ENCODE results near the gene NUP50. TPM values are rescaled to one million over a fixed set of nuclear protein-coding genes. Genes with fewer than 3 reads are reported as not detected.

NUP50 gene
- total and polyA plus RNA-seq, 2 of the 13 experiments (the other 11 are each of a cell fraction or from before 2014, with no cell fraction given), result 14.2 to 52.4 TPM

DNA sequence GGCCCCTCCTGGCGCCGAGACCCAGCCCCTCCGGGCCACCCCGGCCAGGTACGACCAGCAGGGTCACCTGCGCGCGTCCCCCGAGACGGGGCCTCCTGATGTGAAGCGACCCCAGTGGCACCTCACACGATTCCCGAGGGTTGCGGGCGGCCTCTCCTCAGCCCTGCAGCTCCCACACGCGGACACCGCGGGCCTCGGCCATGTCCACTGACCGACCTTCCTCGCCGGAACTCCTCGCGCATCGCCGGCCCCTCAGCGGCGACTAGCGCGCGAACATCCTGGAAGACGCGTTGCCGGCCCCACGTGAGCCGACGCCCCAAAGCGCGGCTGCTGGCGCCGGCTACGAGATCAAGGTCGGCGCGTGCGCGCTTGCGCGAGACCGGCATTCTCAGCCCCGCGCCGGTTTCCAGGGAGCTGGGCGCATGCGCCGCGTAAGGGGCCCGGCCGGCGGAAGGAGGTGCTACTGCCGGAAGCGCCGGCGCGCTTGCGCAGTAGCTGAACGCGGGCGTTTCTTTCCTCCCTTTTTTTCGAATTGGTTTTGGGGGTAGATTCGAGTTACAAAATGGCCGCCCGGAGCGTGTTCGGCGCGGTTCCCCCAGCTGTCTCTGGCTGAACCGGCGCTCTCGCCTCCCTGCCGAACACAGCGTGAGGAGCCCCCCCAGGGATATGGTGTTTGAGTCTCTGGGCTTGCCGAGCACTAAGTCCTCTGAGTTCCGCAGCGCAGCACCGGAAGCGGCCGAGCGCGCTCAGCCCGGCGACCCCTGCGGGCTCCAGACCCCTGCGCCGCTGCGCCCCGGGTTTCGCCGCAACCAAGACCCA lies at the start of gene NUP50 (continued):
- TF ChIP-seq, protein P1, sequence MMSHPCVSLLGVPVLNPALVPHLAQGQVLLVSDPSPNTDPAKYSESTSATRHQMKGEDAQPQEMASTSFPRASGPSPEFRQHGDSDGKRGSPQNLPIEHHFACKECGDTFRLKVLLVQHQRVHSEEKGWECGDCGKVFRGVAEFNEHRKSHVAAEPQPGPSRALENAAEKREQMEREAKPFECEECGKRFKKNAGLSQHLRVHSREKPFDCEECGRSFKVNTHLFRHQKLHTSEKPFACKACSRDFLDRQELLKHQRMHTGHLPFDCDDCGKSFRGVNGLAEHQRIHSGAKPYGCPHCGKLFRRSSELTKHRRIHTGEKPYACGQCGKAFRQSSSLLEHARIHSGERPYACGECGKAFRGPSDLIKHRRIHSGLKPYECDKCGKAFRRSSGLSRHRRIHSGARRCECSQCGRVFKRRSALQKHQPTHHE (CRISPR knock-in tag; IDR thresholded peaks at IDR 0.05; ENCODE audit: borderline replicate concordance), result peak; percentile 60; the same call in 1 of the 2 replicates
- TF ChIP-seq SAFB2 (CRISPR knock-in tag; IDR thresholded peaks at IDR 0.05; ENCODE audit: borderline replicate concordance, low read depth) (peak; percentile 67; the same call in 1 of the 2 replicates), ATF1 (CRISPR knock-in tag; IDR thresholded peaks at IDR 0.05) (no peak), ZBTB8A (CRISPR knock-in tag; IDR thresholded peaks at IDR 0.05; ENCODE audit: borderline replicate concordance, low read depth) (peak; percentile 79; the same call in 1 of the 2 replicates), ZSCAN22 (CRISPR knock-in tag; IDR thresholded peaks at IDR 0.05) (0 out of 2 replicates have a peak, but pooled peaks have one; percentile 51), KMT2B (CRISPR knock-in tag; IDR thresholded peaks at IDR 0.05) (peak; percentile 85), IRX3 (CRISPR knock-in tag; IDR thresholded peaks at IDR 0.05; ENCODE audit: borderline replicate concordance, low read depth) (peak; percentile 93), MXD4 (CRISPR knock-in tag; IDR thresholded peaks at IDR 0.05) (peak; percentile 94; the same call in 1 of the 2 replicates), ZKSCAN8 (CRISPR knock-in tag; IDR thresholded peaks at IDR 0.05; ENCODE audit: borderline replicate concordance) (no peak), XBP1 (CRISPR knock-in tag; IDR thresholded peaks at IDR 0.05) (no peak), NCOA2 (CRISPR knock-in tag; IDR thresholded peaks at IDR 0.05) (peak; percentile 61; the same call in 1 of the 2 replicates), ZNF430 (CRISPR knock-in tag; IDR thresholded peaks at IDR 0.05) (peak; percentile 94), POGZ (CRISPR knock-in tag; IDR thresholded peaks at IDR 0.05) (peak; percentile 37; the same call in 1 of the 2 replicates), NFATC3 (CRISPR knock-in tag; IDR thresholded peaks at IDR 0.05) (peak; percentile 97), ZNF343 (CRISPR knock-in tag; IDR thresholded peaks at IDR 0.05) (0 out of 2 replicates have a peak, but pooled peaks have one; percentile 43), SMARCE1 (IDR thresholded peaks at IDR 0.05; ENCODE audit: borderline replicate concordance) (no peak), FOSL2 (CRISPR knock-in tag; IDR thresholded peaks at IDR 0.05) (peak; percentile 46; the same call in 1 of the 2 replicates), TARDBP (CRISPR knock-in tag; IDR thresholded peaks at IDR 0.05) (peak; percentile 84)
- TF ChIP-seq, protein P2, sequence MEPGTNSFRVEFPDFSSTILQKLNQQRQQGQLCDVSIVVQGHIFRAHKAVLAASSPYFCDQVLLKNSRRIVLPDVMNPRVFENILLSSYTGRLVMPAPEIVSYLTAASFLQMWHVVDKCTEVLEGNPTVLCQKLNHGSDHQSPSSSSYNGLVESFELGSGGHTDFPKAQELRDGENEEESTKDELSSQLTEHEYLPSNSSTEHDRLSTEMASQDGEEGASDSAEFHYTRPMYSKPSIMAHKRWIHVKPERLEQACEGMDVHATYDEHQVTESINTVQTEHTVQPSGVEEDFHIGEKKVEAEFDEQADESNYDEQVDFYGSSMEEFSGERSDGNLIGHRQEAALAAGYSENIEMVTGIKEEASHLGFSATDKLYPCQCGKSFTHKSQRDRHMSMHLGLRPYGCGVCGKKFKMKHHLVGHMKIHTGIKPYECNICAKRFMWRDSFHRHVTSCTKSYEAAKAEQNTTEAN (CRISPR knock-in tag; conservative IDR thresholded peaks at IDR 0.05), result peak; percentile 83; the same call in 1 of the 2 replicates
- TF ChIP-seq, protein P3, sequence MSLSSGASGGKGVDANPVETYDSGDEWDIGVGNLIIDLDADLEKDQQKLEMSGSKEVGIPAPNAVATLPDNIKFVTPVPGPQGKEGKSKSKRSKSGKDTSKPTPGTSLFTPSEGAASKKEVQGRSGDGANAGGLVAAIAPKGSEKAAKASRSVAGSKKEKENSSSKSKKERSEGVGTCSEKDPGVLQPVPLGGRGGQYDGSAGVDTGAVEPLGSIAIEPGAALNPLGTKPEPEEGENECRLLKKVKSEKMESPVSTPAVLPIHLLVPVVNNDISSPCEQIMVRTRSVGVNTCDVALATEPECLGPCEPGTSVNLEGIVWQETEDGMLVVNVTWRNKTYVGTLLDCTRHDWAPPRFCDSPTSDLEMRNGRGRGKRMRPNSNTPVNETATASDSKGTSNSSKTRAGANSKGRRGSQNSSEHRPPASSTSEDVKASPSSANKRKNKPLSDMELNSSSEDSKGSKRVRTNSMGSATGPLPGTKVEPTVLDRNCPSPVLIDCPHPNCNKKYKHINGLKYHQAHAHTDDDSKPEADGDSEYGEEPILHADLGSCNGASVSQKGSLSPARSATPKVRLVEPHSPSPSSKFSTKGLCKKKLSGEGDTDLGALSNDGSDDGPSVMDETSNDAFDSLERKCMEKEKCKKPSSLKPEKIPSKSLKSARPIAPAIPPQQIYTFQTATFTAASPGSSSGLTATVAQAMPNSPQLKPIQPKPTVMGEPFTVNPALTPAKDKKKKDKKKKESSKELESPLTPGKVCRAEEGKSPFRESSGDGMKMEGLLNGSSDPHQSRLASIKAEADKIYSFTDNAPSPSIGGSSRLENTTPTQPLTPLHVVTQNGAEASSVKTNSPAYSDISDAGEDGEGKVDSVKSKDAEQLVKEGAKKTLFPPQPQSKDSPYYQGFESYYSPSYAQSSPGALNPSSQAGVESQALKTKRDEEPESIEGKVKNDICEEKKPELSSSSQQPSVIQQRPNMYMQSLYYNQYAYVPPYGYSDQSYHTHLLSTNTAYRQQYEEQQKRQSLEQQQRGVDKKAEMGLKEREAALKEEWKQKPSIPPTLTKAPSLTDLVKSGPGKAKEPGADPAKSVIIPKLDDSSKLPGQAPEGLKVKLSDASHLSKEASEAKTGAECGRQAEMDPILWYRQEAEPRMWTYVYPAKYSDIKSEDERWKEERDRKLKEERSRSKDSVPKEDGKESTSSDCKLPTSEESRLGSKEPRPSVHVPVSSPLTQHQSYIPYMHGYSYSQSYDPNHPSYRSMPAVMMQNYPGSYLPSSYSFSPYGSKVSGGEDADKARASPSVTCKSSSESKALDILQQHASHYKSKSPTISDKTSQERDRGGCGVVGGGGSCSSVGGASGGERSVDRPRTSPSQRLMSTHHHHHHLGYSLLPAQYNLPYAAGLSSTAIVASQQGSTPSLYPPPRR (CRISPR knock-in tag; IDR thresholded peaks at IDR 0.05; ENCODE audit: borderline replicate concordance), result peak; percentile 77; the same call in 1 of the 2 replicates
- TF ChIP-seq, protein P4, sequence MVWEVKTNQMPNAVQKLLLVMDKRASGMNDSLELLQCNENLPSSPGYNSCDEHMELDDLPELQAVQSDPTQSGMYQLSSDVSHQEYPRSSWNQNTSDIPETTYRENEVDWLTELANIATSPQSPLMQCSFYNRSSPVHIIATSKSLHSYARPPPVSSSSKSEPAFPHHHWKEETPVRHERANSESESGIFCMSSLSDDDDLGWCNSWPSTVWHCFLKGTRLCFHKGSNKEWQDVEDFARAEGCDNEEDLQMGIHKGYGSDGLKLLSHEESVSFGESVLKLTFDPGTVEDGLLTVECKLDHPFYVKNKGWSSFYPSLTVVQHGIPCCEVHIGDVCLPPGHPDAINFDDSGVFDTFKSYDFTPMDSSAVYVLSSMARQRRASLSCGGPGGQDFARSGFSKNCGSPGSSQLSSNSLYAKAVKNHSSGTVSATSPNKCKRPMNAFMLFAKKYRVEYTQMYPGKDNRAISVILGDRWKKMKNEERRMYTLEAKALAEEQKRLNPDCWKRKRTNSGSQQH (CRISPR knock-in tag; IDR thresholded peaks at IDR 0.05; ENCODE audit: low read depth), result no peak
